H1 (cell line): ENCODE results near the gene ENO2. TPM values are rescaled to one million over a fixed set of nuclear protein-coding genes. Genes with fewer than 3 reads are reported as not detected.

Experiments used
- CTCF ChIA-PET: fragments of 300-600 bp; sonication (Branson Sonifier 250); formaldehyde crosslinking; loops from one replicate; lab custom pipeline; 2021; ENCODE audit not compliant: partially characterized antibody; lab: Charles Lee
- POLR2A ChIA-PET: fragments of 300-600 bp; sonication (Branson Sonifier 250); formaldehyde crosslinking; loops from one replicate; lab custom pipeline; 2021; ENCODE audit warnings: inconsistent platforms; ENCODE audit not compliant: partially characterized antibody; lab: Charles Lee
- DNase-seq, 2 experiments: peaks; one replicate each; pipeline versions ENCODE4 v3.0.0 to v3.0.0-alpha.2; 2010 to 2022; ENCODE audit warnings: low spot score in 2 of 2, low read depth in 1 of 2, mixed read lengths in 1 of 2
- FAIRE-seq: peaks from 2 replicates; lab custom pipeline; 2011; peaks lifted over from hg19 to GRCh38; lab: Jason Lieb, UNC
- H2AFZ ChIP-seq: 2 replicates; pipeline ENCODE4 v1.8.1; 2012; ENCODE audit warnings: low read length, inconsistent platforms
- H2AK5ac ChIP-seq: 2 replicates; pipeline ENCODE4 v1.6.1; 2013; ENCODE audit warnings: low read depth, low read length
- H2BK120ac ChIP-seq: replicated peaks from 2 replicates; pipeline ENCODE3; 2013; ENCODE audit warnings: low read depth, low read length, inconsistent platforms
- H2BK12ac ChIP-seq: 2 replicates; pipeline ENCODE4 v1.6.1; 2013; ENCODE audit warnings: low read depth, low read length
- H2BK15ac ChIP-seq: 2 replicates; pipeline ENCODE4 v1.6.1; 2013; ENCODE audit warnings: low read length
- H2BK20ac ChIP-seq: 2 replicates; pipeline ENCODE4 v1.6.1; 2013; ENCODE audit warnings: low read length
- H2BK5ac ChIP-seq: 2 replicates; pipeline ENCODE4 v1.6.1; 2013; ENCODE audit warnings: low read depth, low read length
- H3K14ac ChIP-seq: 2 replicates; pipeline ENCODE4 v1.6.1; 2013; ENCODE audit warnings: inconsistent platforms; ENCODE audit not compliant: insufficient read length
- H3K18ac ChIP-seq: 2 replicates; pipeline ENCODE4 v1.6.1; 2013; ENCODE audit warnings: low read length; ENCODE audit errors: extremely low read depth
- H3K23ac ChIP-seq: 2 replicates; pipeline ENCODE4 v1.6.1; 2013; ENCODE audit warnings: inconsistent platforms; ENCODE audit not compliant: insufficient read length
- H3K23me2 ChIP-seq: 2 replicates; pipeline ENCODE4 v1.6.1; 2013; ENCODE audit warnings: low read depth, low read length
- H3K27ac ChIP-seq: 2 replicates; pipeline ENCODE4 v1.6.1; 2011; ENCODE audit warnings: low read depth, low read length, inconsistent platforms
- H3K27me3 ChIP-seq, 4 experiments: replicated peaks in 1 of 4; 1 replicate in 1 of 4; 2 replicates in 3 of 4; pipeline versions ENCODE4 v1.6.1 to v1.8.1; 2011 to 2013; ENCODE audit warnings: low read length in 3 of 4, mild to moderate bottlenecking in 3 of 4, inconsistent platforms in 2 of 4, mixed read lengths in 2 of 4, moderate library complexity in 1 of 4; ENCODE audit not compliant: control insufficient read depth in 3 of 4, insufficient read depth in 3 of 4; ENCODE audit errors: extremely low read depth in 1 of 4
- H3K36me3 ChIP-seq, 4 experiments: 2 replicates each; pipeline versions ENCODE4 v1.6.1 to v1.8.1; 2011 to 2013; ENCODE audit warnings: mild to moderate bottlenecking in 4 of 4, low read length in 3 of 4, moderate library complexity in 2 of 4, control low read depth in 1 of 4, inconsistent platforms in 1 of 4; ENCODE audit not compliant: insufficient read depth in 4 of 4, control insufficient read depth in 2 of 4
- H3K4ac ChIP-seq: replicated peaks from 2 replicates; pipeline ENCODE3; 2013; ENCODE audit warnings: low read length, low read depth, mixed read lengths, inconsistent platforms; ENCODE audit not compliant: insufficient read length
- H3K4me1 ChIP-seq, 4 experiments: replicated peaks in 1 of 4; 1 replicate in 1 of 4; 2 replicates in 3 of 4; pipeline versions ENCODE4 v1.6.1 to v1.8.1; 2011 to 2013; ENCODE audit warnings: low read length in 3 of 4, inconsistent platforms in 2 of 4, mixed read lengths in 1 of 4; ENCODE audit not compliant: insufficient read depth in 4 of 4, control insufficient read depth in 3 of 4
- H3K4me2 ChIP-seq, 2 experiments: 2 replicates each; pipeline versions ENCODE4 v1.6.1 to v1.8.1; 2011 to 2013; ENCODE audit warnings: low read depth in 2 of 2, low read length in 2 of 2, control low read depth in 1 of 2, inconsistent platforms in 1 of 2, mild to moderate bottlenecking in 1 of 2; ENCODE audit not compliant: insufficient read depth in 1 of 2
- H3K4me3 ChIP-seq, 4 experiments: fragments of 200-600, 300-600 bp in 1 of 4; sonication (generic), shearing (Covaris generic), sonication (Bioruptor Twin) in 1 of 4; 2 replicates each; pipeline versions ENCODE4 v1.5.1 to v1.8.1; 2011 to 2016; ENCODE audit warnings: low read length in 4 of 4, low read depth in 3 of 4, control low read depth in 2 of 4, inconsistent platforms in 2 of 4, mild to moderate bottlenecking in 2 of 4, mixed read lengths in 1 of 4, moderate library complexity in 1 of 4; ENCODE audit not compliant: insufficient read depth in 2 of 4; ENCODE audit errors: extremely low read depth in 1 of 4
- H3K56ac ChIP-seq: replicated peaks from 2 replicates; pipeline ENCODE3; 2013; ENCODE audit warnings: low read depth, mild to moderate bottlenecking, mixed read lengths, low read length, inconsistent platforms; ENCODE audit not compliant: insufficient read length
- H3K79me1 ChIP-seq: 2 replicates; pipeline ENCODE4 v1.6.1; 2013; ENCODE audit warnings: low read depth, low read length, control low read depth
- H3K79me2 ChIP-seq, 2 experiments: 2 replicates each; pipeline versions ENCODE4 v1.6.1 to v1.8.1; 2012 to 2013; ENCODE audit warnings: low read length in 2 of 2, mild to moderate bottlenecking in 2 of 2, inconsistent platforms in 1 of 2; ENCODE audit not compliant: insufficient read depth in 2 of 2, control insufficient read depth in 1 of 2
- H3K9ac ChIP-seq, 4 experiments: replicated peaks in 1 of 4; 1 replicate in 1 of 4; 2 replicates in 3 of 4; pipeline versions ENCODE4 v1.6.1 to v1.8.1; 2011 to 2013; ENCODE audit warnings: low read depth in 3 of 4, low read length in 3 of 4, control low read depth in 2 of 4, mild to moderate bottlenecking in 2 of 4, moderate library complexity in 2 of 4, inconsistent platforms in 1 of 4; ENCODE audit errors: extremely low read depth in 1 of 4
- H3K9me3 ChIP-seq, 2 experiments: 2 replicates each; pipeline versions ENCODE4 v1.6.1 to v1.8.1; 2012 to 2013; ENCODE audit warnings: mild to moderate bottlenecking in 2 of 2, moderate library complexity in 2 of 2, control low read depth in 1 of 2, inconsistent platforms in 1 of 2, low read depth in 1 of 2, low read length in 1 of 2, mixed read lengths in 1 of 2; ENCODE audit not compliant: insufficient read depth in 2 of 2
- H4K20me1 ChIP-seq, 2 experiments: replicated peaks in 1 of 2; 2 replicates each; pipeline versions ENCODE3 to v1.8.1; 2011 to 2013; ENCODE audit warnings: inconsistent platforms in 2 of 2, low read length in 2 of 2, mild to moderate bottlenecking in 1 of 2; ENCODE audit not compliant: insufficient read depth in 2 of 2, control insufficient read depth in 1 of 2
- H4K5ac ChIP-seq: 2 replicates; pipeline ENCODE4 v1.6.1; 2013; ENCODE audit warnings: low read length, low read depth, mixed read lengths, inconsistent platforms; ENCODE audit not compliant: insufficient read length
- H4K8ac ChIP-seq: 2 replicates; pipeline ENCODE4 v1.8.0; 2013; ENCODE audit warnings: mild to moderate bottlenecking, moderate library complexity, low read length, inconsistent platforms; ENCODE audit not compliant: insufficient read depth; ENCODE audit errors: extremely low read depth
- H4K91ac ChIP-seq: replicated peaks from 2 replicates; pipeline ENCODE3; 2013; ENCODE audit warnings: low read length, mixed read lengths, inconsistent platforms; ENCODE audit not compliant: insufficient read length
- ASH2L ChIP-seq: fragments of 200-600, 300-600 bp; sonication (generic); IDR thresholded peaks from one replicate; pipeline ENCODE4 v1.7.1; 2017; ENCODE audit warnings: low read length
- BACH1 ChIP-seq: IDR thresholded peaks from 2 replicates; pipeline ENCODE4 v1.6.1; 2012; ENCODE audit warnings: low read length, improper control_type of control experiment
- CBX8 ChIP-seq: fragments of 300-800, 300-1000 bp; sonication (generic); IDR thresholded peaks from 2 replicates; pipeline ENCODE4 v1.7.1; 2016; ENCODE audit warnings: low read depth, low read length, borderline replicate concordance
- CEBPB ChIP-seq: IDR thresholded peaks from 2 replicates; pipeline ENCODE4 v1.6.1; 2012; ENCODE audit warnings: low read depth, low read length
- CHD2 ChIP-seq: IDR thresholded peaks from 2 replicates; pipeline ENCODE4 v1.6.1; 2012; ENCODE audit warnings: low read length, improper control_type of control experiment
- CTBP2 ChIP-seq: IDR thresholded peaks from 2 replicates; pipeline ENCODE4 v1.7.0; 2011; ENCODE audit warnings: borderline replicate concordance, mild to moderate bottlenecking, moderate library complexity, mixed read lengths, low read length; ENCODE audit not compliant: insufficient read depth, insufficient read length
- E2F6 ChIP-seq: IDR thresholded peaks from 2 replicates; pipeline ENCODE4 v1.6.1; 2012; ENCODE audit warnings: inconsistent platforms
- KDM1A ChIP-seq: fragments of 200-600, 300-600 bp; sonication (generic); IDR thresholded peaks from 2 replicates; pipeline ENCODE4 v1.7.1; 2016; ENCODE audit warnings: mild to moderate bottlenecking, low read length, borderline replicate concordance
- KDM4A ChIP-seq: IDR thresholded peaks from one replicate; pipeline ENCODE4 v1.7.1; 2012; ENCODE audit warnings: low read depth, mild to moderate bottlenecking, moderate library complexity, low read length, inconsistent platforms; ENCODE audit not compliant: severe bottlenecking
- RFX5 ChIP-seq: IDR thresholded peaks from 2 replicates; pipeline ENCODE4 v1.6.1; 2011; ENCODE audit warnings: low read depth, low read length, improper control_type of control experiment, borderline replicate concordance
- SAP30 ChIP-seq: fragments of 300-600 bp; sonication (generic); IDR thresholded peaks from 2 replicates; pipeline ENCODE4 v1.7.1; 2012; ENCODE audit warnings: low read length, moderate library complexity, mild to moderate bottlenecking, inconsistent platforms; ENCODE audit not compliant: insufficient read depth, insufficient replicate concordance
- SIN3A ChIP-seq, 2 experiments: IDR thresholded peaks in 1 of 2; conservative IDR thresholded peaks in 1 of 2; 2 replicates each; pipeline ENCODE4 v1.6.1; 2011 to 2012; ENCODE audit warnings: low read length in 2 of 2, improper control_type of control experiment in 1 of 2, low read depth in 1 of 2, mild to moderate bottlenecking in 1 of 2
- SIRT6 ChIP-seq: IDR thresholded peaks from one replicate; pipeline ENCODE4 v1.7.1; 2012; ENCODE audit warnings: low read length, inconsistent platforms
- WGBS, 2 experiments: shearing (Covaris generic) in 1 of 2; methylation state at CpG; one replicate each; pipeline versions ENCODE4 v1.1.6 to v1.1.7; 2013 to 2015; ENCODE audit warnings: low lambda C conversion rate in 2 of 2, mixed read lengths in 2 of 2, inconsistent platforms in 1 of 2, low coverage in 1 of 2, missing lambda C conversion rate in 1 of 2; ENCODE audit not compliant: insufficient replicate concordance in 2 of 2, insufficient coverage in 1 of 2, insufficient read length in 1 of 2; ENCODE audit errors: extremely low coverage in 1 of 2, missing lambda C conversion rate in 1 of 2; 5-methylcytosine and 5-hydroxymethylcytosine counted together
- polyA plus RNA-seq, 7 experiments: library from polyadenylated mRNA; depleted of rRNA in 3 of 7; stranded (reverse) in 5 of 7; unstranded in 2 of 7; fragments of >200 nt in 5 of 7; fragments of 200-250 nt in 2 of 7; gene quantifications; 1 replicate in 5 of 7; 2 replicates in 1 of 7; 4 replicates in 1 of 7; pipeline versions ENCODE4 v1.2.1 to v1.2.3, GENCODE V29; 2011 to 2013; ENCODE audit warnings: missing spikeins in 2 of 7, mixed read lengths in 2 of 7
- total RNA-seq: library from RNA; stranded (reverse); fragmentation: NEBNext Ultra II Directional; extraction: Animal tissue kit (Norgen Biotek cat#: 25700); gene quantifications from 2 replicates; pipeline ENCODE4 v1.2.1, GENCODE V29; 2021

ENO2 gene
- total and polyA plus RNA-seq, 2 of the 8 experiments (the other 6 are each of a cell fraction or from before 2014, with no cell fraction given), result 92.4 to 102 TPM

GRCh38 chr12:6903722-6904121 lies 10.7 kb upstream of the ENO2 start:
- H3K4me2 ChIP-seq, result peak overlapping the region in 1 of 2 experiments; percentile 84; a peak in 1 of 4 replicates
- no peak overlapping the region for H2BK120ac ChIP-seq
- no peak overlapping the region for H3K4ac ChIP-seq
- WGBS, 2 experiments, result 92% methylated on average over 1 of the region's 1 CpG; no CpG with 5 or more reads in 1 of the 2 experiments
- H2BK15ac ChIP-seq, result no peak overlapping the region
- H3K4me1 ChIP-seq, result peaks cover 3 to 12% (median 11%) of the 10 kb centered on the region in 4 experiments; a peak in 5 of 7 replicates
- peaks cover 3% of the 10 kb centered on the region; the same call in 1 of the 2 replicates for H3K23me2 ChIP-seq
- H3K23ac ChIP-seq, result no peak overlapping the region
- H3K27me3 ChIP-seq, result peaks cover 0 to 4% (median 0%) of the 10 kb centered on the region in 4 experiments; a peak in 4 of 7 replicates
- no peak overlapping the region for H2BK5ac ChIP-seq
- no peak overlapping the region for H2BK12ac ChIP-seq
- no peak overlapping the region for H4K8ac ChIP-seq
- peak overlapping the region in 1 of 4 experiments; percentile 35; a peak in 1 of 7 replicates for H3K9ac ChIP-seq
- no peak overlapping the region for H2AK5ac ChIP-seq
- POLR2A ChIA-PET, result interaction anchor here (2.8 to 39.6 kb wide), 6 partner anchors 10 to 38 kb away, joined by 18 to 1027 read pairs (median 128); partner anchors contain the start of genes ATN1, C12orf57, ENO2 and PTPN6
- no peak overlapping the region for H3K27ac ChIP-seq
- no peak overlapping the region for H2BK20ac ChIP-seq
- H3K9me3 ChIP-seq, result no peaks in the 10 kb centered on the region
- H3K4me3 ChIP-seq, result peak overlapping the region in 1 of 4 experiments; percentile 16; a peak in 1 of 8 replicates
- no peak overlapping the region for H3K56ac ChIP-seq
- no peak overlapping the region for H3K18ac ChIP-seq
- H3K36me3 ChIP-seq, result no peaks in the 10 kb centered on the region
- no peak for FAIRE-seq
- no peak for DNase-seq
- no peak overlapping the region for H3K14ac ChIP-seq
- no peaks in the 10 kb centered on the region for H3K79me1 ChIP-seq
- H4K20me1 ChIP-seq, result no peaks in the 10 kb centered on the region
- H4K5ac ChIP-seq, result no peak overlapping the region
- CTCF ChIA-PET, result interaction anchor here (0.6 to 13.0 kb wide), 4 partner anchors 13 to 204 kb away, joined by 3 to 74 read pairs (median 5); partner anchors contain the start of gene ENO2
- no peaks in the 10 kb centered on the region for H3K79me2 ChIP-seq
- H4K91ac ChIP-seq, result no peak overlapping the region
- H2AFZ ChIP-seq, result peak overlapping the region; percentile 60; the same call in 1 of the 2 replicates
- no peak for TF ChIP-seq CHD2
- TF ChIP-seq CEBPB, result no peak
- TF ChIP-seq BACH1, result no peak
- no peak for TF ChIP-seq ASH2L
- TF ChIP-seq SIRT6, result no peak
- TF ChIP-seq SIN3A (conservative IDR thresholded peaks at IDR 0.05 in 1 of 2, IDR thresholded peaks at IDR 0.05 in 1 of 2; ENCODE audit: low read depth in 1 of 2, low read length in 2 of 2), result no peak
- TF ChIP-seq KDM1A, result no peak
- no peak for TF ChIP-seq KDM4A
- TF ChIP-seq E2F6, result no peak
- no peak for TF ChIP-seq CTBP2
- no peak for TF ChIP-seq SAP30
- TF ChIP-seq CBX8, result no peak
- TF ChIP-seq RFX5, result no peak
